Measurements from ENCODE around the gene LTF. TPM values are rescaled to one million over a fixed set of nuclear protein-coding genes. Genes with fewer than 3 reads are reported as not detected.

LTF gene
- total RNA-seq, 1 donor = not detected

- DNase-seq (ENCODE audit: low read depth) = no peak
- TF ChIP-seq CTCF (IDR thresholded peaks at IDR 0.05; ENCODE audit: insufficient read depth, low read length) = no peak
- H3K4me3 ChIP-seq (ENCODE audit: low read depth, low read length) = no peak overlapping the region
These were observed 850 bp downstream of the LTF start for GRCh38 chr3:46463868-46464241.

GRCh38 chr3:46463120-46463867 is 1.4 kb downstream of the LTF start:
- H3K4me3 ChIP-seq (ENCODE audit: low read depth, low read length) = no peak overlapping the region
- TF ChIP-seq CTCF (IDR thresholded peaks at IDR 0.05; ENCODE audit: insufficient read depth, low read length) = no peak
- no peak for DNase-seq (ENCODE audit: low read depth)

- TF ChIP-seq CTCF (IDR thresholded peaks at IDR 0.05; ENCODE audit: insufficient read depth, low read length) = no peak
- no peak overlapping the region for H3K4me3 ChIP-seq (ENCODE audit: low read depth, low read length)
- DNase-seq (ENCODE audit: low read depth) = no peak
These were observed 2.2 kb downstream of the LTF start for GRCh38 chr3:46462511-46462910.

GRCh38 chr3:46462111-46462510 is 2.6 kb downstream of the LTF start:
- peak; percentile 34 for DNase-seq (ENCODE audit: low read depth)
- no peak overlapping the region for H3K4me3 ChIP-seq (ENCODE audit: low read depth, low read length)
- TF ChIP-seq CTCF (IDR thresholded peaks at IDR 0.05; ENCODE audit: insufficient read depth, low read length) = peak; percentile 33

GRCh38 chr3:46460051-46460450 is 4.7 kb downstream of the LTF start:
- no peak for TF ChIP-seq CTCF (IDR thresholded peaks at IDR 0.05; ENCODE audit: insufficient read depth, low read length)
- H3K4me3 ChIP-seq (ENCODE audit: low read depth, low read length) = no peak overlapping the region
- no peak for DNase-seq (ENCODE audit: low read depth)

GRCh38 chr3:46456118-46456517 is 8.6 kb downstream of the LTF start:
- no peak for DNase-seq (ENCODE audit: low read depth)
- no peak overlapping the region for H3K4me3 ChIP-seq (ENCODE audit: low read depth, low read length)
- no peak for TF ChIP-seq CTCF (IDR thresholded peaks at IDR 0.05; ENCODE audit: insufficient read depth, low read length)
